Epithelial cell of prostate (primary cell): Measurements from ENCODE around the gene COL6A5.
"Not testable (repeated sequence)": the region's sequence is repeated elsewhere in the genome, so short reads cannot be mapped to it uniquely, and the experiment has no call there.

Experiments used
- DNase-seq: peaks from one replicate; pipeline ENCODE4 v3.0.0-alpha.2; 2011; ENCODE audit warnings: low read depth, low spot score
- H3K27ac ChIP-seq: fragments of 450-650 bp; 2 replicates; pipeline ENCODE4 v1.5.1; 2017; ENCODE audit warnings: mild to moderate bottlenecking

The COL6A5 gene

GRCh38 chr3:130430266-130430665 lies 84.8 kb downstream of the COL6A5 start:
- no peak for DNase-seq
- no peak overlapping the region for H3K27ac ChIP-seq

GRCh38 chr3:130432086-130432485 lies 86.6 kb downstream of the COL6A5 start:
- not testable (repeated sequence) for H3K27ac ChIP-seq, DNase-seq

- no peak overlapping the region for H3K27ac ChIP-seq
Observed at GRCh38 chr3:130433306-130433705, 87.8 kb downstream of the COL6A5 start.

GRCh38 chr3:130442284-130442683 lies 96.8 kb downstream of the COL6A5 start:
- DNase-seq, result no peak

More at GRCh38 chr3:130433306-130433705, 87.8 kb downstream of the COL6A5 start:
- no peak for DNase-seq

GRCh38 chr3:130446840-130447239 lies 101.4 kb downstream of the COL6A5 start:
- H3K27ac ChIP-seq, DNase-seq: not testable (repeated sequence)

More at GRCh38 chr3:130442284-130442683, 96.8 kb downstream of the COL6A5 start:
- H3K27ac ChIP-seq, result no peak overlapping the region

- H3K27ac ChIP-seq, DNase-seq: not testable (repeated sequence)
Observed at GRCh38 chr3:130448155-130448554, 102.7 kb downstream of the COL6A5 start.

GRCh38 chr3:130456540-130456939 lies 111.1 kb downstream of the COL6A5 start:
- no peak overlapping the region for H3K27ac ChIP-seq
- DNase-seq, result no peak

GRCh38 chr3:130457671-130458070 lies 112.2 kb downstream of the COL6A5 start:
- H3K27ac ChIP-seq, result no peak overlapping the region
- DNase-seq, result no peak

- no peak overlapping the region for H3K27ac ChIP-seq
- no peak for DNase-seq
Observed at GRCh38 chr3:130459944-130460343, 114.5 kb downstream of the COL6A5 start.

- H3K27ac ChIP-seq, result no peak overlapping the region
- DNase-seq, result no peak
Observed at GRCh38 chr3:130462089-130462488, 116.6 kb downstream of the COL6A5 start.

GRCh38 chr3:130463221-130463620 lies 117.7 kb downstream of the COL6A5 start:
- H3K27ac ChIP-seq, result no peak overlapping the region
- DNase-seq, result no peak

- H3K27ac ChIP-seq, result no peak overlapping the region
- DNase-seq, result no peak
Observed at GRCh38 chr3:130465521-130465920, 120.0 kb downstream of the COL6A5 start.

- no peak for DNase-seq
- no peak overlapping the region for H3K27ac ChIP-seq
Observed at GRCh38 chr3:130468311-130468710, 122.8 kb downstream of the COL6A5 start.

GRCh38 chr3:130470126-130470525 lies 124.7 kb downstream of the COL6A5 start:
- DNase-seq, result peak; percentile 2
- H3K27ac ChIP-seq, result no peak overlapping the region

GRCh38 chr3:130473416-130473815 lies 127.9 kb downstream of the COL6A5 start:
- no peak overlapping the region for H3K27ac ChIP-seq
- no peak for DNase-seq

GRCh38 chr3:130480736-130481135 lies 135.3 kb downstream of the COL6A5 start:
- DNase-seq, result peak; percentile 5
- H3K27ac ChIP-seq, result no peak overlapping the region

- no peak for DNase-seq
- H3K27ac ChIP-seq, result no peak overlapping the region
Observed at GRCh38 chr3:130488288-130488687, 142.8 kb downstream of the COL6A5 start.

GRCh38 chr3:130488769-130489450 lies 143.4 kb downstream of the COL6A5 start:
- no peak for DNase-seq
- no peak overlapping the region for H3K27ac ChIP-seq

- H3K27ac ChIP-seq, result no peak overlapping the region
- DNase-seq, result no peak
Observed at GRCh38 chr3:130490241-130490640, 144.8 kb downstream of the COL6A5 start.

GRCh38 chr3:130491431-130491830 lies 146.0 kb downstream of the COL6A5 start:
- no peak for DNase-seq
- H3K27ac ChIP-seq, result no peak overlapping the region

GRCh38 chr3:130504701-130505100 lies 159.2 kb downstream of the COL6A5 start:
- no peak overlapping the region for H3K27ac ChIP-seq

GRCh38 chr3:130506031-130506430 lies 160.6 kb downstream of the COL6A5 start:
- H3K27ac ChIP-seq, result no peak overlapping the region
- no peak for DNase-seq

More at GRCh38 chr3:130504701-130505100, 159.2 kb downstream of the COL6A5 start:
- DNase-seq, result no peak
